Posterior vena cava (tissue), 2 donors: ENCODE data around the gene FOLR3. TPM values are rescaled to one million over a fixed set of nuclear protein-coding genes. Genes with fewer than 3 reads are reported as not detected.

Source experiments
- total RNA-seq, 2 donors: library from RNA; stranded (reverse); fragmentation: NEBNext Ultra II Directional; extraction: Animal tissue kit (Norgen Biotek cat#: 25700); gene quantifications; one replicate each; pipeline ENCODE4 v1.2.1, GENCODE V29; 2021
- donor health status: DM: yes; HTN: yes; CAD: no.
- donor health status: DM: yes; HTN: yes; CAD: no.

FOLR3 gene
- total RNA-seq, 2 donors from 2014 or later: 0.74 to 3.6 TPM

Other genes starting within 250 kb of the FOLR3 start
- gene XNDC1N, start 207.1 kb upstream of the FOLR3 start, total RNA-seq: 1 to 10 TPM; 4.0 to 4.6 TPM
- 10 to 100 TPM; 27.4 to 29.0 TPM for gene RNF121, start 206.7 kb upstream of the FOLR3 start, total RNA-seq
- gene IL18BP, start 136.8 kb upstream of the FOLR3 start, total RNA-seq: 10 to 100 TPM; 11.3 to 13.0 TPM
- gene NUMA1, start 55.2 kb upstream of the FOLR3 start, total RNA-seq: 100 to 1,000 TPM; 129 to 143 TPM
- 1 to 10 TPM; 6.0 to 6.9 TPM for gene LRRC51, start 54.9 kb upstream of the FOLR3 start, total RNA-seq
- 10 to 100 TPM; 63.3 to 73.7 TPM for gene LAMTOR1, start 32.4 kb upstream of the FOLR3 start, total RNA-seq
- gene TOMT, start 29.8 kb upstream of the FOLR3 start, total RNA-seq: not detected
- gene ANAPC15, start 23.0 kb upstream of the FOLR3 start, total RNA-seq: 10 to 100 TPM; 34.6 to 35.8 TPM
- not detected for gene FOLR1, start 56.4 kb downstream of the FOLR3 start, total RNA-seq
- 10 to 100 TPM; 16.2 to 66.4 TPM for gene FOLR2, start 81.1 kb downstream of the FOLR3 start, total RNA-seq
- gene INPPL1, start 89.0 kb downstream of the FOLR3 start, total RNA-seq: 100 to 1,000 TPM; 108 to 110 TPM
- not detected for gene PHOX2A, start 108.5 kb downstream of the FOLR3 start, total RNA-seq